SK-N-MC (cell line): ENCODE measurements around the gene TRIL.

Source experiments
- EZH2 ChIP-seq: fragments of 200-600 bp; sonication (generic); IDR thresholded peaks from one replicate; pipeline ENCODE4 v1.6.1; 2017; ENCODE audit warnings: antibody characterized with exemption
- FOXP2 ChIP-seq: optimal IDR thresholded peaks from 2 replicates; pipeline ENCODE3; 2011; ENCODE audit warnings: mild to moderate bottlenecking, moderate library complexity; ENCODE audit not compliant: insufficient read depth; ENCODE audit errors: extremely low read length, control extremely low read depth
- POLR2AphosphoS5 ChIP-seq: IDR thresholded peaks from 2 replicates; pipeline ENCODE4 v1.6.1; 2012; ENCODE audit warnings: mild to moderate bottlenecking, low read depth, low read length, borderline replicate concordance

DNA sequence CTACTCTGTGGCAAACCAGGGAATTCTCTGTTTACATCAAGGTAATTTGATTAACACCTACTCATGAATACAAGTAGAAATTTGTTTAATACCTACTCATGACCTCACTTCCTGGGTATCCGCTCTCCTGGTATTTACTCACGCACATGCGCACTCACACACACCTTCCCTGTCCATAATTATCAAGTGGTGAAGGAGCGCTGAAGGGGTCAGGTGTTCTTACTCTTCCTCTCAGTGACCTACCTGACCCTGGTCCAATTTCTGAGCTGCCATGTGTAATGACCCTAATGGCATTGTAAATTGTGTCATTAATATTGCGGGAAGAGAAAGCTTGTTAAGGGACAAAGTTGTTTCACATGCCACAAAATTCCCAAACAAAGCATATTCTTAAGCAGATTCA lies 41.3 kb upstream of the TRIL start:
- TF ChIP-seq EZH2: no peak
- no peak for TF ChIP-seq POLR2AphosphoS5
- no peak for TF ChIP-seq FOXP2
